ENCODE data around the gene MED7.
A peak's percentile ranks its signal among the peaks of the same experiment; 100 is the strongest.

MED7 gene

GRCh38 chr5:157088342-157088990, 54.2 kb downstream of the MED7 start:
- peak; percentile 17; the same call in 1 of the 3 replicates for ATAC-seq (ENCODE audit: low read depth)
- H3K4me1 ChIP-seq (ENCODE audit: insufficient read depth, poor library complexity, severe bottlenecking): no peaks in the 10 kb centered on the region
- H3K36me3 ChIP-seq (ENCODE audit: low read depth): no peaks in the 10 kb centered on the region
- no peak for DNase-seq (ENCODE audit: low spot score)
- H3K27ac ChIP-seq (ENCODE audit: poor library complexity, severe bottlenecking): no peak overlapping the region
- no peak overlapping the region for H3K4me3 ChIP-seq (ENCODE audit: severe bottlenecking)
- no peaks in the 10 kb centered on the region for H3K9me3 ChIP-seq (ENCODE audit: severe bottlenecking)
- TF ChIP-seq, protein P1, sequence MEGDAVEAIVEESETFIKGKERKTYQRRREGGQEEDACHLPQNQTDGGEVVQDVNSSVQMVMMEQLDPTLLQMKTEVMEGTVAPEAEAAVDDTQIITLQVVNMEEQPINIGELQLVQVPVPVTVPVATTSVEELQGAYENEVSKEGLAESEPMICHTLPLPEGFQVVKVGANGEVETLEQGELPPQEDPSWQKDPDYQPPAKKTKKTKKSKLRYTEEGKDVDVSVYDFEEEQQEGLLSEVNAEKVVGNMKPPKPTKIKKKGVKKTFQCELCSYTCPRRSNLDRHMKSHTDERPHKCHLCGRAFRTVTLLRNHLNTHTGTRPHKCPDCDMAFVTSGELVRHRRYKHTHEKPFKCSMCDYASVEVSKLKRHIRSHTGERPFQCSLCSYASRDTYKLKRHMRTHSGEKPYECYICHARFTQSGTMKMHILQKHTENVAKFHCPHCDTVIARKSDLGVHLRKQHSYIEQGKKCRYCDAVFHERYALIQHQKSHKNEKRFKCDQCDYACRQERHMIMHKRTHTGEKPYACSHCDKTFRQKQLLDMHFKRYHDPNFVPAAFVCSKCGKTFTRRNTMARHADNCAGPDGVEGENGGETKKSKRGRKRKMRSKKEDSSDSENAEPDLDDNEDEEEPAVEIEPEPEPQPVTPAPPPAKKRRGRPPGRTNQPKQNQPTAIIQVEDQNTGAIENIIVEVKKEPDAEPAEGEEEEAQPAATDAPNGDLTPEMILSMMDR (IDR thresholded peaks at IDR 0.05; ENCODE audit: poor library complexity, severe bottlenecking): no peak
- H3K27me3 ChIP-seq (ENCODE audit: insufficient read depth, poor library complexity, severe bottlenecking): no peaks in the 10 kb centered on the region

Data from RWPE2 (cell line).